Measurements from ENCODE around the gene P2RX3.

- no peak for TF ChIP-seq EP300 (IDR thresholded peaks at IDR 0.05; ENCODE audit: low read depth)
- TF ChIP-seq CTCF (IDR thresholded peaks at IDR 0.05), result no peak
Measured at GRCh38 chr11:57391539-57391938, 53.4 kb downstream of the P2RX3 start.

Measured in transverse colon (tissue), 3 donors.